NCI-H2107 treated with DMSO at 0.1 percent for 48 hours (cell line): ENCODE data around the gene ZNHIT3.

ENCODE experiments used
- DNase-seq: peaks from one replicate; lab custom pipeline; 2025; ENCODE audit not compliant: unreplicated experiment; lab: John Stamatoyannopoulos, UW

The ZNHIT3 gene

GRCh38 chr17:36509272-36509985 is 22.9 kb downstream of the ZNHIT3 start:
- no peak for DNase-seq

GRCh38 chr17:36510636-36511035 is 24.2 kb downstream of the ZNHIT3 start:
- no peak for DNase-seq

GRCh38 chr17:36511216-36511615 is 24.7 kb downstream of the ZNHIT3 start:
- DNase-seq: no peak

- no peak for DNase-seq
Observed at GRCh38 chr17:36512641-36513040, 26.2 kb downstream of the ZNHIT3 start.

GRCh38 chr17:36514856-36515255 is 28.4 kb downstream of the ZNHIT3 start:
- no peak for DNase-seq

- no peak for DNase-seq
Observed at GRCh38 chr17:36515837-36516236, 29.4 kb downstream of the ZNHIT3 start.

GRCh38 chr17:36523113-36523512 is 36.6 kb downstream of the ZNHIT3 start:
- DNase-seq: no peak

GRCh38 chr17:36524428-36524876 is 38.0 kb downstream of the ZNHIT3 start:
- no peak for DNase-seq

GRCh38 chr17:36525113-36525512 is 38.6 kb downstream of the ZNHIT3 start:
- DNase-seq: no peak

- DNase-seq: no peak
Observed at GRCh38 chr17:36525888-36526287, 39.4 kb downstream of the ZNHIT3 start.

GRCh38 chr17:36527621-36528250 is 41.3 kb downstream of the ZNHIT3 start:
- no peak for DNase-seq

GRCh38 chr17:36529121-36529520 is 42.6 kb downstream of the ZNHIT3 start:
- DNase-seq: no peak

GRCh38 chr17:36532435-36532975 is 46.0 kb downstream of the ZNHIT3 start:
- no peak for DNase-seq

- DNase-seq: peak; percentile 59
Observed at GRCh38 chr17:36533935-36534839, 47.7 kb downstream of the ZNHIT3 start.

- DNase-seq: peak; percentile 80
Observed at GRCh38 chr17:36534840-36535668, 48.6 kb downstream of the ZNHIT3 start, which contains the start of the genes MYO19 and PIGW. MYO19 (minus strand) TSS chr17:36534868; CDS start chr17:36532538, 2,330 bp downstream. PIGW (plus strand) TSS chr17:36534987; CDS start chr17:36537102, 2,115 bp downstream.

GRCh38 chr17:36535669-36536081 is 49.2 kb downstream of the ZNHIT3 start:
- no peak for DNase-seq

- no peak for DNase-seq
Observed at GRCh38 chr17:36540696-36541095, 54.2 kb downstream of the ZNHIT3 start.

GRCh38 chr17:36542755-36543154 is 56.3 kb downstream of the ZNHIT3 start:
- DNase-seq: no peak

GRCh38 chr17:36544044-36544306 is 57.5 kb downstream of the ZNHIT3 start:
- no peak for DNase-seq

- DNase-seq: peak; percentile 63
Observed at GRCh38 chr17:36544307-36545076, 58.0 kb downstream of the ZNHIT3 start, which contains the start of gene GGNBP2. GGNBP2 (plus strand) TSS chr17:36544919; CDS start chr17:36545725, 806 bp downstream.
